RWPE2 (cell line): ENCODE measurements around the gene C1orf226.
"Not testable (repeated sequence)": the region's sequence is repeated elsewhere in the genome, so short reads cannot be mapped to it uniquely, and the experiment has no call there.

Source experiments
- ATAC-seq: fragments of 200-7000 bp; cut with Tn5 transposase; 3 replicates; pipeline ENCODE4 v1.9.1; 2021; ENCODE audit warnings: low read depth
- DNase-seq: peaks from one replicate; pipeline ENCODE4 v3.0.0-alpha.2; 2020; ENCODE audit warnings: low spot score
- H3K27ac ChIP-seq: fragments of 450-650 bp; 2 replicates; pipeline ENCODE4 v1.5.1; 2017; ENCODE audit warnings: mild to moderate bottlenecking; ENCODE audit not compliant: poor library complexity, severe bottlenecking
- H3K27me3 ChIP-seq: fragments of 250-450 bp; sonication (Bioruptor Pico); 2 replicates; pipeline ENCODE4 v1.5.1; 2021; ENCODE audit warnings: mild to moderate bottlenecking, moderate library complexity; ENCODE audit not compliant: insufficient read depth, poor library complexity, severe bottlenecking
- H3K36me3 ChIP-seq: fragments of 250-450 bp; sonication (Bioruptor Pico); 2 replicates; pipeline ENCODE4 v1.5.1; 2020; ENCODE audit warnings: low read depth, mild to moderate bottlenecking, moderate library complexity
- H3K4me1 ChIP-seq: fragments of 250-450 bp; sonication (Bioruptor Pico); 2 replicates; pipeline ENCODE4 v1.5.1; 2021; ENCODE audit warnings: mild to moderate bottlenecking, moderate library complexity; ENCODE audit not compliant: insufficient read depth, poor library complexity, severe bottlenecking
- H3K4me3 ChIP-seq: fragments of 250-450 bp; sonication (Bioruptor Pico); 2 replicates; pipeline ENCODE4 v1.5.1; 2021; ENCODE audit warnings: mild to moderate bottlenecking, moderate library complexity; ENCODE audit not compliant: severe bottlenecking
- H3K9me3 ChIP-seq: fragments of 250-450 bp; sonication (Bioruptor Pico); 2 replicates; pipeline ENCODE4 v1.5.1; 2021; ENCODE audit warnings: mild to moderate bottlenecking, moderate library complexity; ENCODE audit not compliant: severe bottlenecking
- TF ChIP-seq, protein P1 (sequence below): fragments of 450-650 bp; IDR thresholded peaks from one replicate; pipeline ENCODE4 v1.5.1; 2017; ENCODE audit warnings: mild to moderate bottlenecking, moderate library complexity; ENCODE audit not compliant: poor library complexity, severe bottlenecking

The C1orf226 gene

DNA sequence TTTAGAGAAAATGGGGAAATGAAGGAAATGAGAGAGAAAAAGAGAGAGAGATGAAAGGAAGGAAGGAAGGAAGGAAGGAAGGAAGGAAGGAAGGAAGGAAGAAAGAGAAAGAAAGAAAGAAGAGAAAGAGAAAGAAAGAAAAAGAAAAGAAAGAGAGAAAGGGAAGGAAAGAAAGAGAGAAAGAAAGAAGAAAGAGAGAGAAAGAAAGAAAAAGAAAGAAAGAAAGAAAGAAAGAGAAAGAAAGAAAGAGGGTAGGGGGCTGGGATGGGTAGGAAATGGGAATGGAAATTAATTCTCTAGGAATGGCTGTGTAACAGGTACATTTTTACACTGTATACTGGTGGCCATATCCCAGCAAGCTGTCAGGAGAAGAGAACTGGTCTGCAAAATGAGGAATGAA, 34.7 kb downstream of the C1orf226 start:
- no peak overlapping the region for H3K4me3 ChIP-seq
- peaks cover 7% of the 10 kb centered on the region for H3K4me1 ChIP-seq
- TF ChIP-seq, protein P1, sequence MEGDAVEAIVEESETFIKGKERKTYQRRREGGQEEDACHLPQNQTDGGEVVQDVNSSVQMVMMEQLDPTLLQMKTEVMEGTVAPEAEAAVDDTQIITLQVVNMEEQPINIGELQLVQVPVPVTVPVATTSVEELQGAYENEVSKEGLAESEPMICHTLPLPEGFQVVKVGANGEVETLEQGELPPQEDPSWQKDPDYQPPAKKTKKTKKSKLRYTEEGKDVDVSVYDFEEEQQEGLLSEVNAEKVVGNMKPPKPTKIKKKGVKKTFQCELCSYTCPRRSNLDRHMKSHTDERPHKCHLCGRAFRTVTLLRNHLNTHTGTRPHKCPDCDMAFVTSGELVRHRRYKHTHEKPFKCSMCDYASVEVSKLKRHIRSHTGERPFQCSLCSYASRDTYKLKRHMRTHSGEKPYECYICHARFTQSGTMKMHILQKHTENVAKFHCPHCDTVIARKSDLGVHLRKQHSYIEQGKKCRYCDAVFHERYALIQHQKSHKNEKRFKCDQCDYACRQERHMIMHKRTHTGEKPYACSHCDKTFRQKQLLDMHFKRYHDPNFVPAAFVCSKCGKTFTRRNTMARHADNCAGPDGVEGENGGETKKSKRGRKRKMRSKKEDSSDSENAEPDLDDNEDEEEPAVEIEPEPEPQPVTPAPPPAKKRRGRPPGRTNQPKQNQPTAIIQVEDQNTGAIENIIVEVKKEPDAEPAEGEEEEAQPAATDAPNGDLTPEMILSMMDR: no peak
- H3K9me3 ChIP-seq: no peaks in the 10 kb centered on the region
- H3K27ac ChIP-seq: no peak overlapping the region
- H3K36me3 ChIP-seq: no peaks in the 10 kb centered on the region
- DNase-seq (no peak), ATAC-seq (no peak)
- no peaks in the 10 kb centered on the region for H3K27me3 ChIP-seq

DNA sequence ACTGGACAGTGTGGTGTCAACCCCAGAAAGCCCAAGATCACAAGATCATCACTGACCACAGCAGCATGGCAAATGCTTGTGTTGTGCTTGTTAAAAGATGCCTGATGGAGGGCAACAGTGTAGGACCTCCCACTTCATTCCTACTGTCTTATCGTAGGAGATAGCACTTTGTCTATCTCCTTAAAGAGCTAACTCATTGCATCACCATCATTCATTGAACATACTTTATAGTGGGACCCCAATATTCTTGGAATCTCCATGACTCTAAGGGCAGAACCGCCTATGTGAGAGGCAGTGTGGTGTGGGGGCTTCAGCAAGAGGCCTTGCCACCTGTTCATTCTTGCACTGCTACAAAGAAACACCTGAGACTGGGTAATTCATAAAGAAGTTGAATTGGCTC, 35.4 kb downstream of the C1orf226 start:
- ATAC-seq (no peak), DNase-seq (no peak)
- TF ChIP-seq, protein P1: no peak
- Histone ChIP-seq H3K4me3 (no peak overlapping the region), H3K27me3 (no peaks in the 10 kb centered on the region), H3K4me1 (peaks cover 7% of the 10 kb centered on the region), H3K27ac (no peak overlapping the region), H3K36me3 (no peaks in the 10 kb centered on the region), H3K9me3 (no peaks in the 10 kb centered on the region)

DNA sequence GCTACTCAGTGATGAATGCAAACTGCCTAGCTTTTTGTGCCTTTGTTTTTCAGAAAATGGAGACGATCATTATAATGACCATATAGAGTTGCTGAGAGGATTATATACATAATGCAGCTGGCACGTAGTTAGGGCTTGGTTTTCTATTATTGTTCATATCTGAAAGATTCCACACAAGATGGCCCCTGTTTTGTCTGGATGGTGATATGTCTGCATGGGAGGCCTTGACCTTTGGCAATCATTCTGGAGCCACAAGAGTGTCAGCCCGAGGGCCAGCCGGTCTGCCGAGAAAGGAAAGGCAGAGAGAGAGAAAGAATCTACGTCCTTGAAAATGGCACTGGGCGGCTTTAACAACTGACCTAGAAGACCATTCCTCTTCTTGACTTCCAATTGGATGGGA, 36.1 kb downstream of the C1orf226 start:
- Histone ChIP-seq H3K9me3 (no peaks in the 10 kb centered on the region), H3K4me3 (no peak overlapping the region), H3K27me3 (no peaks in the 10 kb centered on the region), H3K27ac (no peak overlapping the region), H3K4me1 (peaks cover 7% of the 10 kb centered on the region), H3K36me3 (no peaks in the 10 kb centered on the region)
- DNase-seq: no peak
- TF ChIP-seq, protein P1: no peak
- no peak for ATAC-seq

GRCh38 chr1:162418584-162418983, 37.1 kb downstream of the C1orf226 start:
- H3K36me3 ChIP-seq, DNase-seq, ATAC-seq, H3K4me3 ChIP-seq, H3K4me1 ChIP-seq, H3K9me3 ChIP-seq, H3K27me3 ChIP-seq, H3K27ac ChIP-seq: not testable (repeated sequence)

DNA sequence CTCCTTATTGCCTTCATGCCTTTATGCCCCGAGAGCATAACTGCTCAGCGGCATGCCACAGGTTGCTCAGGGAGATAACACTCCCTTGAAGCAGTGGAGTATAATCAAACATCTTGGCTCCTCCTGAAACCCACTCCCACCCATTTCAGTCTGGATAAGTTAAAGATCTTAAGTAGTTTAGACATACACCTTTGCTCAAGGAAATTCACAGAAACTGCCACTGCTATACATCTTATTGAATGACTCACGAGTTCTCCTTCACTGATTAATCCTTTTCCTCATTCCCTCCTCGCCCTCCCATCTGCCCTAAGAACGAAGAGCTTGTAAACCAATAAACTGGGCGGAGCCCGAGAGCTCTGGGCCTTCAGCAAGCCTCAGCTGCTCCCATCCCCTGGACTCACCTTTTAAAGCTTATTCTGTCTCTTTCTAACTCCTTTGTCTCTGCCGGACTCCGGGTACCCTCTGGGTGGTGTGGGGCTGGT, 38.0 kb downstream of the C1orf226 start:
- DNase-seq, H3K9me3 ChIP-seq, H3K4me1 ChIP-seq, H3K36me3 ChIP-seq, H3K27me3 ChIP-seq, H3K4me3 ChIP-seq: not testable (repeated sequence)
- peak overlapping the region; percentile 30 for H3K27ac ChIP-seq
- ATAC-seq: peak; percentile 75

DNA sequence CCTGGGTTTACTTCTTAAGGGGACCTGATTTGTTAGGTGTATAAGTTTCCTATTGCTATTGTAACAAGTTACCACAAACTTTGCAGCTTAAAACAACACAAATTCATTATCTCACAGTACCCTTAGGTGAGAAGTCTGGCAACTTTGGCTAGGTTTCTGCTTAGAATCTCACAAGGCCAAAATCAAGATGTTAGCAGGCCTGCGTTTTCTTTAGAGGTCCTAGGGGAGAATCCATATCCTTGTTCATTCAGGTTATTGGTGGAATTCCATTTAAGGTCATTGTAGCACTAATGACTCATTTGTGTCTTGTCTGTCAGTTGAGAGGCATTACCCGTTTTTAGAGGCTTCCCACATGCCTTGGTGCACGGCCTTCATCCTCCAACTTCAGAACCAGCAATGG, 38.6 kb downstream of the C1orf226 start:
- Histone ChIP-seq H3K9me3 (no peaks in the 10 kb centered on the region), H3K4me3 (no peak overlapping the region), H3K36me3 (no peaks in the 10 kb centered on the region), H3K4me1 (peaks cover 7% of the 10 kb centered on the region), H3K27ac (peak overlapping the region; percentile 30), H3K27me3 (no peaks in the 10 kb centered on the region)
- ATAC-seq: no peak
- TF ChIP-seq, protein P1: no peak
- no peak for DNase-seq
